Mesendoderm (in vitro differentiated cells): ENCODE measurements around the gene GDPGP1.

Source experiments
- DNase-seq: peaks from one replicate; pipeline ENCODE4 v3.0.0; 2013
- H2AK5ac ChIP-seq: 2 replicates; pipeline ENCODE4 v1.6.1; 2013; ENCODE audit warnings: low read length, inconsistent platforms
- H2BK120ac ChIP-seq: 2 replicates; pipeline ENCODE4 v1.6.1; 2013; ENCODE audit warnings: low read depth, mild to moderate bottlenecking, low read length, moderate library complexity, mixed read lengths
- H2BK15ac ChIP-seq: replicated peaks from 2 replicates; pipeline ENCODE4 v1.6.1; 2013; ENCODE audit warnings: low read depth, mild to moderate bottlenecking, moderate library complexity
- H2BK5ac ChIP-seq: 2 replicates; pipeline ENCODE4 v1.6.1; 2013; ENCODE audit warnings: low read length, inconsistent platforms
- H3K18ac ChIP-seq: 2 replicates; pipeline ENCODE4 v1.6.1; 2013; ENCODE audit warnings: mild to moderate bottlenecking, low read length, mixed read lengths
- H3K23ac ChIP-seq: one replicate; pipeline ENCODE4 v1.6.1; 2013; ENCODE audit warnings: low read length
- H3K27ac ChIP-seq: 2 replicates; pipeline ENCODE4 v1.5.1; 2013; ENCODE audit warnings: low read depth, mild to moderate bottlenecking, inconsistent platforms, low read length, moderate library complexity
- H3K27me3 ChIP-seq: 2 replicates; pipeline ENCODE4 v1.6.1; 2013; ENCODE audit warnings: low read length, control low read depth, mild to moderate bottlenecking, inconsistent platforms; ENCODE audit not compliant: insufficient read depth, poor library complexity
- H3K36me3 ChIP-seq: 2 replicates; pipeline ENCODE4 v1.6.1; 2013; ENCODE audit warnings: low read length, inconsistent platforms; ENCODE audit not compliant: control insufficient read depth, insufficient read depth
- H3K4ac ChIP-seq: one replicate; pipeline ENCODE4 v1.6.1; 2013; ENCODE audit warnings: low read depth, mild to moderate bottlenecking, low read length, moderate library complexity
- H3K4me1 ChIP-seq: 2 replicates; pipeline ENCODE4 v1.6.1; 2013; ENCODE audit warnings: low read depth, low read length, inconsistent platforms; ENCODE audit not compliant: control insufficient read depth
- H3K4me2 ChIP-seq: 2 replicates; pipeline ENCODE4 v1.6.1; 2013; ENCODE audit warnings: low read length
- H3K4me3 ChIP-seq: 2 replicates; pipeline ENCODE4 v1.5.1; 2013; ENCODE audit warnings: mild to moderate bottlenecking, low read length
- H3K56ac ChIP-seq: one replicate; pipeline ENCODE4 v1.6.1; 2013; ENCODE audit warnings: low read length
- H3K79me1 ChIP-seq: 2 replicates; pipeline ENCODE4 v1.6.1; 2013; ENCODE audit warnings: low read length, inconsistent platforms
- H3K79me2 ChIP-seq: 2 replicates; pipeline ENCODE4 v1.6.1; 2013; ENCODE audit warnings: mild to moderate bottlenecking, low read length; ENCODE audit not compliant: control insufficient read depth, insufficient read depth
- H3K9ac ChIP-seq: 2 replicates; pipeline ENCODE4 v1.6.1; 2013; ENCODE audit warnings: low read length, inconsistent platforms
- H4K5ac ChIP-seq: one replicate; pipeline ENCODE4 v1.6.1; 2013; ENCODE audit warnings: low read length
- H4K8ac ChIP-seq: one replicate; pipeline ENCODE4 v1.6.1; 2013; ENCODE audit warnings: low read depth, mild to moderate bottlenecking, control low read depth, low read length, moderate library complexity
- WGBS: extraction: QIAGEN DNeasy Blood & Tissue Kit; methylation state at CpG from one replicate; pipeline ENCODE4 v1.1.7; 2013; ENCODE audit warnings: low lambda C conversion rate, missing lambda C conversion rate; ENCODE audit not compliant: insufficient coverage; ENCODE audit errors: extremely low coverage; 5-methylcytosine and 5-hydroxymethylcytosine counted together

The GDPGP1 gene

GRCh38 chr15:90239371-90239770 is 5.4 kb downstream of the GDPGP1 start:
- WGBS, result no CpG with 5 or more reads among the region's 3 CpGs

GRCh38 chr15:90240856-90241255 is 6.8 kb downstream of the GDPGP1 start:
- Histone ChIP-seq H3K27ac (no peak overlapping the region), H2BK120ac (no peak overlapping the region)
- WGBS, result no CpG with 5 or more reads among the region's 8 CpGs

More at GRCh38 chr15:90239371-90239770, 5.4 kb downstream of the GDPGP1 start:
- Histone ChIP-seq H2BK15ac (no peak overlapping the region), H3K56ac (no peak overlapping the region), H3K27me3 (no peaks in the 10 kb centered on the region), H2BK120ac (no peak overlapping the region), H3K4me1 (peaks cover under 1% of the 10 kb centered on the region), H3K18ac (no peak overlapping the region), H3K9ac (no peak overlapping the region), H3K79me2 (no peaks in the 10 kb centered on the region), H3K27ac (no peak overlapping the region), H2AK5ac (no peak overlapping the region), H4K8ac (no peak overlapping the region), H3K4me2 (no peak overlapping the region), H2BK5ac (no peak overlapping the region), H3K4me3 (no peak overlapping the region), H3K4ac (no peak overlapping the region), H3K79me1 (no peaks in the 10 kb centered on the region), H3K36me3 (no peaks in the 10 kb centered on the region), H3K23ac (no peak overlapping the region), H4K5ac (no peak overlapping the region)
- DNase-seq, result no peak

GRCh38 chr15:90241343-90242192 is 7.6 kb downstream of the GDPGP1 start:
- H2BK5ac ChIP-seq, result no peak overlapping the region
- H3K79me1 ChIP-seq, result no peaks in the 10 kb centered on the region
- no peaks in the 10 kb centered on the region for H3K27me3 ChIP-seq
- H3K56ac ChIP-seq, result no peak overlapping the region
- no peak overlapping the region for H3K4ac ChIP-seq
- H4K5ac ChIP-seq, result no peak overlapping the region
- H2AK5ac ChIP-seq, result no peak overlapping the region
- H3K27ac ChIP-seq, result no peak overlapping the region
- no peak overlapping the region for H3K23ac ChIP-seq
- no peak overlapping the region for H2BK120ac ChIP-seq
- H3K9ac ChIP-seq, result no peak overlapping the region
- H3K18ac ChIP-seq, result no peak overlapping the region
- no peak overlapping the region for H4K8ac ChIP-seq
- H3K36me3 ChIP-seq, result no peaks in the 10 kb centered on the region
- H3K4me1 ChIP-seq, result no peaks in the 10 kb centered on the region
- no peak for DNase-seq
- WGBS, result no CpG with 5 or more reads among the region's 22 CpGs
- H3K4me2 ChIP-seq, result no peak overlapping the region
- H2BK15ac ChIP-seq, result no peak overlapping the region
- H3K4me3 ChIP-seq, result no peak overlapping the region
- H3K79me2 ChIP-seq, result no peaks in the 10 kb centered on the region

More at GRCh38 chr15:90240856-90241255, 6.8 kb downstream of the GDPGP1 start:
- no peak overlapping the region for H3K9ac ChIP-seq
- H3K36me3 ChIP-seq, result no peaks in the 10 kb centered on the region
- H3K4ac ChIP-seq, result no peak overlapping the region
- H3K23ac ChIP-seq, result no peak overlapping the region
- no peak overlapping the region for H4K8ac ChIP-seq
- no peak for DNase-seq
- H3K79me1 ChIP-seq, result no peaks in the 10 kb centered on the region
- no peak overlapping the region for H3K4me3 ChIP-seq
- H3K79me2 ChIP-seq, result no peaks in the 10 kb centered on the region
- no peak overlapping the region for H4K5ac ChIP-seq
- no peak overlapping the region for H3K56ac ChIP-seq
- H2BK15ac ChIP-seq, result no peak overlapping the region
- no peaks in the 10 kb centered on the region for H3K4me1 ChIP-seq
- no peak overlapping the region for H2AK5ac ChIP-seq
- no peak overlapping the region for H3K4me2 ChIP-seq
- H3K18ac ChIP-seq, result no peak overlapping the region
- H3K27me3 ChIP-seq, result no peaks in the 10 kb centered on the region
- no peak overlapping the region for H2BK5ac ChIP-seq

GRCh38 chr15:90243943-90244639 is 10.1 kb downstream of the GDPGP1 start:
- no peaks in the 10 kb centered on the region for H3K79me1 ChIP-seq
- no peak overlapping the region for H3K9ac ChIP-seq
- no peak overlapping the region for H2BK15ac ChIP-seq
- no peak overlapping the region for H4K5ac ChIP-seq
- H3K27ac ChIP-seq, result no peak overlapping the region
- H3K4ac ChIP-seq, result no peak overlapping the region
- no peak overlapping the region for H3K18ac ChIP-seq
- no peaks in the 10 kb centered on the region for H3K4me1 ChIP-seq
- WGBS, result no CpG with 5 or more reads among the region's 10 CpGs
- H3K79me2 ChIP-seq, result no peaks in the 10 kb centered on the region
- no peak overlapping the region for H2BK5ac ChIP-seq
- H3K36me3 ChIP-seq, result no peaks in the 10 kb centered on the region
- no peak overlapping the region for H3K4me3 ChIP-seq
- H3K56ac ChIP-seq, result no peak overlapping the region
- no peak overlapping the region for H2AK5ac ChIP-seq
- no peak overlapping the region for H3K4me2 ChIP-seq
- H4K8ac ChIP-seq, result no peak overlapping the region
- DNase-seq, result no peak
- H3K23ac ChIP-seq, result no peak overlapping the region
- H2BK120ac ChIP-seq, result no peak overlapping the region
- no peaks in the 10 kb centered on the region for H3K27me3 ChIP-seq

- H2BK15ac ChIP-seq, result no peak overlapping the region
- DNase-seq, result no peak
- no peak overlapping the region for H2BK5ac ChIP-seq
- no peaks in the 10 kb centered on the region for H3K36me3 ChIP-seq
- H3K27ac ChIP-seq, result no peak overlapping the region
- H3K4me1 ChIP-seq, result no peaks in the 10 kb centered on the region
- no peak overlapping the region for H3K9ac ChIP-seq
- no peaks in the 10 kb centered on the region for H3K27me3 ChIP-seq
- no peak overlapping the region for H3K4me3 ChIP-seq
- H4K5ac ChIP-seq, result no peak overlapping the region
- no peak overlapping the region for H3K4ac ChIP-seq
- no peak overlapping the region for H3K23ac ChIP-seq
- no peak overlapping the region for H4K8ac ChIP-seq
- H3K79me1 ChIP-seq, result no peaks in the 10 kb centered on the region
- H2AK5ac ChIP-seq, result no peak overlapping the region
- WGBS, result no CpG with 5 or more reads among the region's 6 CpGs
- H3K4me2 ChIP-seq, result no peak overlapping the region
- no peak overlapping the region for H2BK120ac ChIP-seq
- peak overlapping the region; percentile 53 for H3K56ac ChIP-seq
- no peak overlapping the region for H3K18ac ChIP-seq
- no peaks in the 10 kb centered on the region for H3K79me2 ChIP-seq
Observed at GRCh38 chr15:90248789-90249202, 14.8 kb downstream of the GDPGP1 start.
